NCI-H82 (cell line): ENCODE data around the gene LDHD.
"Not testable (repeated sequence)": the region's sequence is repeated elsewhere in the genome, so short reads cannot be mapped to it uniquely, and the experiment has no call there.

Experiments used
- DNase-seq: peaks from one replicate; lab custom pipeline; 2025; lab: John Stamatoyannopoulos, UW

The LDHD gene

DNA sequence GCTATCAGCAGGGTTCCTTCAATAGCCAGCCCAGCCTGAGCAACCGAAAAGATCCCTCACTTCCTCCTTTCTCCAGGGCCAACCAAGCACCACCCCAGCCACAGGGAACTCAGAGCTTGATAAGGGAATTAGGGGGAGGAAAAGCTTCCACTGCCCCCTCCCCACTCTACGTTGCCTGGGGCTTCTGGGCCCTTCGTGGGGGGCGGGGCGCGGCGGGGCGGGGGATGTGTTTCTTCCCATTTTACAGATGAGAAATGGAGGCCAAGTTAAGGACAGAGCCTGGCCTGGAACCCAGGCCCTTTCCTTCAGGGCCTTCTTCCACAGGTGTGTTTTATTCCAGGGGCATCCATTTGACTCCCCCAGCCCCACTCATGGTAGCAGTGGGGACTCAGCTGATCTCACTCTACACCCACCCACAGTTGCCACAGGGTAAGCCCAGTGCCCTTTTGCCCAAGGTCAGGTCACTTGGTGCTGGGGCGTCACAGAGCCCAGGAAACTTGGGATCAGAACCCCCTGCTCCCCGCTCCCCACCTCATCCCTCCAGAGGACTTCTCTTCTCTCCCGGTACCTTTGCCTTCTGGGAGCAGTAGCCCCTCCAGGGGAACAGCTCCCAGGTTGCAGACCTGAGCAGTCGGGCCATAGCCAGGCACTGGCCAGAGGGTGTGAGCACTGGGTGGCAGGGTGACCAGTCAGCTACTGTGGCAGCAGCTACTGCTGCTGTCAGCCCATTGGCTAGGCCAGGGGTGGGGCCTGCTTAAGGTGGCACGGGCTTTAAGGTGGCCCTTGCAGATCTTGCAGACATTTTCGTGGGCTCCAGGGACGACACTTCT is at the start of gene LDHD:
LDHD (minus strand) TSS at position 700 of the 830 bp plus-strand sequence; CDS start at position 640, 60 bp downstream.
- peak; percentile 35 for DNase-seq

DNA sequence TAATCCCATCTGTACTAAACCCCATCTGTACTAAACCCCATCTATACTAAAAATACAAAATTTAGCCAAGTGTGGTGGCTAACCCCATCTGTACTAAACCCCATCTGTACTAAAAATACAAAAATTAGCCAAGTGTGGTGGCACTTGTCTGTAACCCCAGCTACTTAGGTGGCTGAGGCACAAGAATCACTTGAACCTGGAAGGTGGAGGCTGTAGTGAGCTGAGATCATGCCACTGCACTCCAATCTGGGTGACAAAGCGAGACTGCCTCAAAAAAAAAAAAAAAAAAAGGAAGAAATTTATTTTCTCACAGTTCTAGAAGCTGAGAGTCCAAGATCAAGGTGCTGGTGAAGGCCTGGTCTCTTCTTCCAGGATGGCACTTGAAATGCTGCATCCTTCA is 43.8 kb upstream of the LDHD start:
- no peak for DNase-seq

DNA sequence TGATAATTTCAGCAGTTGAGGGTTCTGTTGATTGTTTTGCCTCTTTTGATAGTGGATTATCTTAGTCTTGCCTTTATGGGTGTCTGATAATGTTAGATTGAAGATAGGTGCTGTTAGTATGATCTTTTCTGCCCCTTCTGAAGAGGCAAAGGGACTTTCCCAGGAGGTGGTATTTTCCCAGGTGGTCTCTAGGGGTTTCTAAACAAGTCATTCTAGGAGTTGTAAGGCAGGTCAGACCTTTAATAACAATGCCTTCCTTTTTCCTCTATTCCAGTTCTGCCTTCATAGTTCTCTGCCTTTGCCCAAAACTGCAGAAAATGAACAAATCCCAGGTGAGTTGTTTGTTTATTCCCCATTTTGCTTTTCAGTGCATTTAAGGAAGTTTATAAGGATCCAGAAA is 36.1 kb upstream of the LDHD start:
- DNase-seq: no peak

DNA sequence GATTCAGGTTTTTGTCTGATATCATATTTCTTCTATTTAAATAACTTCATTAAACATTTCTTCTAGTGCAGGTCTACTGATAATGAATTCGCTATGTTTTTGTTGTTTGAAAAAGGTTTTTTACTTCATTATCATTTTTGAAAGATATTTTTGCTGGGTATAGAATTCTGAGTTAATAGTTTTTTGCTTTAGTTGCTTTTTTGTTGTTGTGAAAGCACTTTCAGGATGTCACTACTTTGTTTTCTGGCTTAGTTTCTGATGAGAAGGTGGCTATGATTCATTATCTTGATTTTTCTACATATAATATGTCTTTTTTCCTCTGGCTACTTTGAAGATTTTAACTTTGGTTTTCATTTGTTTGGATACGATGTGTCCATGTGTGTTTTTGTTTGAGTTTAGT is 35.2 kb upstream of the LDHD start:
- no peak for DNase-seq

DNA sequence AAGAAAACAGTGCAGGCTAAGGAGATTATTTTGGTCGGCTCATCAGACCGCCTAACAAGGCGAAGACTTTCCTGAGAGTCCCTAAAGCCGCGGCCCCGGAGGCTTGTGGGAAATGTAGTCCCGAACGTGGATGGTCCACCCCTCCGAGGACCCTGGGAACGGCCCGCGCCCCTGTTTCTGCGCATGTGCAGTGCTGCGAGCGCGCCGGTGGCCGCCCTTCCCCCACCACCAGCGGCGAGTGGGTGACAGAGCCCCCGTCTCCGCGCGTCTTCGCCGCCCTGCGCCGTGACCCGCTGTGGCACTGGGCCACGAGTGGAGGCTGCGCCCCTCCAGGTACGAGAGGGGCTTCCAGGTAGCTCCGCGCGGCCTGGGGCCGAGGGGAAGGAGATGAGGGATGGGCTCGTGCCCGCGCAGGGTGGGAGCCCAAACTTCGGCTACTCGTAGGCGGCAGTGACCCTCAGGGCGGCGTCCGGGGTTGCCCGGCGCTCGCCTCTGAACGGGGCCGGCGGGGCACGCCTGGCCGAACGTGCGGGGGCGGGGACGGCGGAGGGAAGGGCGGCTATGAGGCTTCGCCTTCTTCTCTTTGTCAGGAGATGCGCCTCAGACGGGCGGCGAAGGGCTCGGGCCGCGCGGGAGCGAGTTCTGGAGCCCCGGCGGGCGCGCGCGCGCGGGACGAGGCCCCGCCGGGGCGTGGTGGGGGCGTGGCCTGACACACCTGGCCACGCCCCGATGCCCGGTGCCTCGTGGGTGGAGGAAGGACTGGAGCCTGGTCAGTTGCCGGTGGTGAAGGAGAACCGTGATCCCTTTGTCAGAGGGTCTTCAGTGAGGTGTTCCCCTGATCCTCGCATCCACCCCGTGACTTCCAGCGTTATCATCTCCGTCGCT is 32.0 kb upstream of the LDHD start, which contains the start of gene ZFP1:
ZFP1 (plus strand) TSS at position 214 of the 885 bp plus-strand sequence. CDS start 4,428 bp downstream, outside the sequence.
- peak; percentile 98 for DNase-seq

DNA sequence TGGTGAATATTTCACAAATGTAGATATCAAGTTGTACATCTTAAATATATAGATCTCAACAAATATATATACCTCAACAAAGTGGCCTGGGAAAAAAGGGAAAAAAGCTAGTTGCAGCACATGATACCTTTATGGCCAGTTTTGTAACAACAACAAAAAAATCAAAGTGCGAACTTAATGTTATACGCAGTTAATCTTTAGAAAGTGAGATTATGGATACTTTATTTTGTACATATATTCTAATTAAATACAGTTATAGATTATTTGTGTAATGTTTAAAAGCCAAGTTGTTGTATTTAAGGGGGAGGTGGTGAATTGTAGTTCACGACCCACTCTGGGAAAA is 31.4 kb upstream of the LDHD start:
- DNase-seq: no peak

DNA sequence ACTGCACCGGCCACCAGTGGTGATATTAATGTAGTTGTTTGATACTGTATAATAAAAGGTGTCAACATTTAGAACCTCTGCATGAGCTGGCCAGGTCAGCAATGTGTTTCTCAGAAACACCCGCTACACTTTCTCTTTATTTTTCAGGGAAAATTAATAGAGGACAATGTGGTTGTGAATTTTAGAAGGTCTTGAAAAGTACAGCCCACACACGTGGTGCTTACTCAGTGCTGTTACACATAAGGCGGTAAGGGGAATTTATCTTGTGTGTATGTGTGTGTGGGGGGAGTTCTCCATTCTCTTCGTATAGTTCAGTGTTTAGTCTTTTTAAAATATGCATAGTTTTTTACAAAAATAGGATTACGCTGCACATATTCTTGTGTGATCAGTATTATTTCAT is 27.4 kb upstream of the LDHD start:
- no peak for DNase-seq

DNA sequence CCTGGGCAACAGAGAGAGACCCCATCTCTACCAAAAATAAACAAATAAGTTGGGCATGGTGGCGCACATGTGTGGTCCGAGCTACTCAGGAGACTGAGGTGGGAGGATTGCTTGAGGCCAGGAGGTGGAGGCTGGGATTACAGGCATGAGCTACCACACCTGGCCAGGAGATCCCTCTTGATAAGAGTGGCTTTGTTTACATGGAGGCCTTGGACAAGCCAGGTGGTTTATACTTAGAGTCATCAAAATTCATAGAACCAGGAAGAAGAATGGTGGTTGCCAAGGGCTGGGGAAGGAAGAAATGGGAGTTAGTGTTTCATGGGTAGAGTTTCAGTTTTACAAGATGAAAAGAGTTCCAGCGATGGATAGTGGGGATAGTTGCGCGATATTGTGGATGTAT is 22.9 kb upstream of the LDHD start:
- no peak for DNase-seq

DNA sequence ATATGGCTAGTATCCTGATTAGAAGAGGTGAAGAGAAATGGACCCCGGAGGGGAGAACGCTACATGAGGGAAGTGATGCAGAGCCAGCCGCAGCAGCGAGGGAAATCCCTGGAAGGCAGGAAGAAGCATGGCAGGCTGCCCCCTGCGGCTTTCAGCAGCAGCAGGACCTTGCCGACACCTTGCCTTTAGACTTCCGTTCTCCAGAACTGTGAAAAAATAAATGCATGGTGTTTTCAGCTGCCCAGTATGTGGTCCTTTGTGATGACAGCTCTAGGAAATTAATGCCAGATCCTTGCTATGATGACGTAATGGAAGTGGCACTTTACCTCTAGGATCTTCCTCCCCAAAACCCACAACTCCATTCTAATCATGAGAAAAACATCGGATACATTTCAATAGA is 22.1 kb upstream of the LDHD start:
- peak; percentile 60 for DNase-seq

DNA sequence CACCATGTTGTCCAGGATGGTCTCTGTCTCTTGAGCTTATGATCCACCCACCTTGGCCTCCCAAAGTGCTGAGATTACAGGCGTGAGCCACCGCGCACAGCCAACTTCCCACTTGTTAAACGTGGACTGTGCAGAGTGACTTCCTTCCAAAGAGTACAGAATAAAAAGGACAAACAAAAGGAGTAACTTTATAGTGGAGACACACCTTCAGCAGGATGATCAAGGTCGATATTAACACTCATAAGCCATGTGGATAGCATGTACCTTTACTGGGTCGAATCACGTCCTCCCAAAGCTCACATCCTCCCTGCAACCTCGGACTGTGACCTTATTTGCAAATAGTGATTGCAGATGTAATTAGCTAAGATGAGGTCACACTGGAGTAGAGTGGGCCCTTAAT is 21.7 kb upstream of the LDHD start:
- no peak for DNase-seq

DNA sequence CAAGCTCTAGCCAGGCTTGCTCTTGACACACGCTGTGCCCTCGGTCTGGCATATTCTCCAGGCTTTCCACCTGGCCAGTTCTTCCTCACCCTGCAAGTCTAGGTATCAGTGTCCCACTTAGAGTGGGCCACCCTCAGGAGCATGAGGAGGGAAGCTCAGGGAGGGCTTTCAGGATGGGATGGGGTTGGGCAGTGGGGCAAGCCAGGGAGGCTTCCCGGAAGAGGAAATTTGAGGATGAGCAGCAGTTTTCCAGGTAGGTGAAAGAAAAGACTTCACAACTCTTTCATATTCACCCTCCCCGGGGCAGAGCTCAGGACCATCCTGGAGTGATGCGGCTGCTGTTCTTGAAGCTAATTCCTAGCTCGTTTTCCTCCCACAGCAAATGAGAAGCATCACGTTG is 14.5 kb upstream of the LDHD start:
- no peak for DNase-seq

DNA sequence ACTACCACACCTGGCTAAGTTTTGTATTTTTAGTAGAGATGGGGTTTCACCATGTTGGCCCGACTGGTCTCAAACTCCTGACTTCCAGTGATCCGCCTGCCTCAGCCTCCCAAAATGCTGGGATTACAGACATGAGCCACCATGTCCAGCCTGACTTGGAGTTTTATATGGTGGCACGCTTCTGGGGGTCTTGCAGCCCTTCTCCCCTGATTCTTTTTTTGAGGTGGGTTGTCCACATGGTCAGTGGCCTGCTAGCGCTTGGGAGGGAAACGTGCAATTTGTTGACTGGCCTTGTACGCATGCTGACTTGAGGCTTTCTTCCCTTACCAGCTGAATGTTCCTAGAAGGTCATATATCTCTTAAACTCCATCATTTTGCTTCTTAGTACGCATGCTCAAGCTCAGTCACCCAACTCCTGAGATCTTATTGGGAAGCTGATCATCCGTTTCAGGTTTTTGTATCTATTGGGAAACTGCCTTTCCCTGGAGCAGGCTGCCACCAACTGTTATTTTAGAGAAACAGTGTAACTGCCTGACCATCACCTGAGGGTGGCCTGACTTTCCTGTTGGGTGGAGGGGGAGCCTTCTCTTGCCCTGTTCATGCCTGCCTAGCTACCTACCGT is 13.7 kb upstream of the LDHD start:
- DNase-seq: no peak

DNA sequence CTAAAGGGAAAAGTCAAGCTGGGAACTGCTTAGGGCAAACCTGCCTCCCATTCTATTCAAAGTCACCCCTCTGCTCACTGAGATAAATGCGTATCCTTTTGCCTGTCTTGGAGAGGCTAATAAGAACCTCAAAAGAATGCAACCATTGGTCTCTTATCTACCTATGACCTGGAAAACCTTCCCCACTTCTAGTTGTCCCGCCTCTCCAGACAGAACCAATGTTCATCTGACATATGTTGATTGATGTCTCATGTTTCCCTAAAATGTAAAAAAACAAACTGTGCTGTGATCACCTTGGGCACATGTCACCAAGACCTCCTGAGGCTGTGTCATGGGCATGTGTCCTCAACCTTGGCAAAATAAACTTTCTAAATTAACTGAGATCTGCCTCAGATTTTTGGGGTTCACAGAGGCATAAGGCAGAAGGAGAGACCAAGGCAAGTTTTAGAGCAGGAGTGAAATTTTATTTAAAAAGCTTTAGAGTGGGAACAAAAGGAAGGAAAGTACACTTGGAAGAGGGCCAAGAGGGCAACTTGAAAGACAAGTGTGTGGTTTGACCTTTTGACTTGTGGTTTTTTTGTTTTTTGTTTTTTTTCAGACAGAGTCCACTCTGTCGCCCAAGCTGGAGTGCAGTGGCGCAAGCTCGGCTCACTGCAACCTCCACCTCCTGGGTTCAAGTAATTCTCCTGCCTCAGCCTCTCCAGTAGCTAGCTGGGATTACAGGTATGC is 13.0 kb upstream of the LDHD start:
- DNase-seq: not testable (repeated sequence)

DNA sequence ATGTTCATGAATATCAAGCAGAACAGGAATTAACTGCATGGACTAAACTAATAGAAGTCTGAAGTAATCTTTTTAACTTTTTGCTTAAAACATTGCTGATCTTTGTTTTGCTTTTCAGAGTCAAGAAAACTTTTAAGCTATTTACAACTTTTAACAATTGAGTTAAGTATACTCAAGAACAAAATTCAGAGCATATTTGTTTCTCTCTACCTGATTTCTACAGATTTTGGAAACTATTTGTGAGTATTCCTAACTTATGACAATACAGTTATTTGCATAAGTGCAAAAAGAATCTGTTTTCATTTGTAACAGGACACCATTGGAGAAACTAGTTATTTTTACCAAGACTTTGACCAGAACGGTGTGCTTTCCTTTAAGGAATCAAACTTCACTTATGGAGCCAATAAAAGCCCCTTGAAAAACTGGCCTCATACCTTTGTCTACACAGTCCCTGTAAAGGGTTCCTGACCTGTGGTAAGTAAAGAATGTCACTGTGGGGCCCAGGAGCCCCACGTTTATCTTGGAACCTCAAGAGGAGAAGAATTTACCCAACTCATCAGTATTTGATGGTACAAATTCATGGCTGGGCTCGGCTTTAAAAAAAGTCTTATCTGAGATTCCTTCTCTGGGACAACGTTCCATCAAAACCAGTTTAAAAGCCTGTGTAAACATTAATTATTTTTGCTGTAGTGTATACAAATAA is 11.3 kb upstream of the LDHD start:
- DNase-seq: no peak

DNA sequence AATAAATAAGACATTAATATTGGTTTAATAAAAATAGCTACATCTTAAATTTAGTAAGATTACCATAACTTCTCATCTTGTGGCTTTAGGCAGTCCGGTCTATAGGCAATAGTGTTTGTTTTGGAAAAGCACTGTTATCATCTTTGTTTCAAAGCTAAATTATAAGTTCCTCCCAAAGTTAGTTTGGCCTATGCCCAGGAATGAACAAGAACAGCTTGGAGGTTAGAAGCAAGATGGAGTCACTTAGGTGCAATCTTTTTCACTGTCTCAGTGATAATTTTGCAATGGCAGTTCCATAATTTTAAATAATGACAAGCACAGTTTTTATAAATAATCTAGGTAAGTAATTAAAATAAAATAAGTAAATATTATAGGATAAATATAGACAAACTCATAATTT is 6.0 kb upstream of the LDHD start:
- no peak for DNase-seq

DNA sequence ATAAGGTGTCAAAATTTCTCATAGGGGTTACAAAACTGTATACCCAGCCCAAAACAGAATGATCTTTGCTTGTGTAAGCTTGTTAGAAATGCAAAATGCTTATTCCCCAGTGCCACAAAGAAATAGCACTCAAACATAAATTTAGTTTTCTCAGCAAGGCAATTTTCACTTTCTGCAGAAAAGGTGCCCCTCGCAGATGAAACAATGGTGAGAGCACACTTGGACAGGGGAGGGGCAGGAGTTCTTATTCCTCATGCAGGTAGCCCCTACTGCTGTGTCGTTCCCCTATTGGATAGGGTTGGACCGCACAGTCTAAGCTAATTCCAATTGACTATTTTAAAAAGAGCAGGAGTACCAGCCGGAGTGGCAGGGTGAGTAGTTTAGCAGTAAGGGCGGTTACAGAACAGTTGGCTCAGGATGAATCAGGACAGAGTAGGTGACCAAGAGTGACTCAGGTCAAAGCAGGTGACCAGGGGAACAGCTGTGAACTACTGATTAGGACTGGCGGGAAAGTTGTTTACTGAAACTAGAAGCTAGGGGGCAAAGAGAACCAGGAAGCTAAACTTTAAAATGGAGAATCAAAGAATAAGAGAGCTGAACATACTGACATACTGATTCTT is 5.5 kb upstream of the LDHD start:
- DNase-seq: no peak

DNA sequence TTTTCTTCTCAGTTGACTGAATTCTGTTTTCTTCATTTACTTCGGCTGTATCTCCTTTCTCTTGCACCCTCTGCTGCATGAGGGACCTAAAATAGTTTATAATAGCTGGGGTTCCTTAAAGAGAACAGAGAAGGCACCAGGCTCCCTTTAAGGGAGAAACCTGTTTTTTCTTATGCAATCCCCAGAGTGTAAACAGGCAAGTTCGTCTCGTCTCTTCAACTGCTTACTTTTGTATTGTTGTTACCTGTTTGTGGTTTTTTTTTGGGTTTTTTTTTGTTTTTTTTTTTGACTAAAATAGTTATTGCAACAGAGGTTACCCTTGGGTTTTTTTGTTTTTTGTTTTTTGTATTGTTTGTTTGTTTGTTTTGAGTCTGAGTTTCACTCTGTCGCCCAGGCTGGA is 3.7 kb upstream of the LDHD start:
- no peak for DNase-seq

DNA sequence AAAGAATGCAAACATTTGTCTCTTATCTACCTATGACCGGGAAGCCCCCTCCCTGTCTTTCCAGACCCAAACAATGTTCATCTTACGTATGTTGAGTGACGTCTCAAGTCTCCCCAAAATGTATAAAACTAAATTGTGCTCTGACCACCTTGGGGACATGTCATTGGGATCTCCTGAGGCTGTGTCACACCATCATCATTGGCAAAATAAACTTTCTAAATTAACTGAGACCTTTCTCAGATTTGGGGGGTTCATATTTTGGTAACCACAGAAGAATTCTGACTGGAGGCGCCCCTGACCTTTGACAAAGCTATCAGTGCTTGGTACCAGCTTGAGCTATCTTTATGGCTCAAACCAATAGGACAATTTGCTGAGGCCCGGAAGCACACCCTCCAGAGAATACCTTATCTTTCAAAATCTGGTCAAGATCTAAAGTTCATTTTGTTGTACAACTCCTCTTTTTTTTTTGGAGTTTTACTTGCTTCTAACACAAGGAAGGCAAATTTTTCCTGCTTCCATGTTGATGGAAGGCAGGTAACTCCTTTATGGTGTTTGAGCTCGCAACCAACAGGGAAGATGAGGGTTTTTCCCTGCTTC is 2.5 kb upstream of the LDHD start:
- no peak for DNase-seq

DNA sequence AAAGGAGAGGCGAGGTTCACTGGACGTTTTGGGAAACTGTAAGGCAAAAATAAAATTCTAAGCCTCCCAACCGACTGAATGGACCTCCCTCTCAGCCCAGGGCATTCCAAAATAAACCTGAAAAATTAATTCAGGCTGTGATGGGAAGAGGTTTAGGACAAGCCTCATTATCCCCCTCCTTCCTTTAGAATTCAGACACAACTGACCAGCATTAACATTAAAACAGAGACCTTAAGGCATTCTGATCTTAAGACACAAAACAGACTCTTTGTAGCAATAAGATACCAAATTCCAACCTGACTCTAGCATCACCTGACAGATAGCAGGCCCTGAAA is 298 bp upstream of the LDHD start:
- DNase-seq: no peak

DNA sequence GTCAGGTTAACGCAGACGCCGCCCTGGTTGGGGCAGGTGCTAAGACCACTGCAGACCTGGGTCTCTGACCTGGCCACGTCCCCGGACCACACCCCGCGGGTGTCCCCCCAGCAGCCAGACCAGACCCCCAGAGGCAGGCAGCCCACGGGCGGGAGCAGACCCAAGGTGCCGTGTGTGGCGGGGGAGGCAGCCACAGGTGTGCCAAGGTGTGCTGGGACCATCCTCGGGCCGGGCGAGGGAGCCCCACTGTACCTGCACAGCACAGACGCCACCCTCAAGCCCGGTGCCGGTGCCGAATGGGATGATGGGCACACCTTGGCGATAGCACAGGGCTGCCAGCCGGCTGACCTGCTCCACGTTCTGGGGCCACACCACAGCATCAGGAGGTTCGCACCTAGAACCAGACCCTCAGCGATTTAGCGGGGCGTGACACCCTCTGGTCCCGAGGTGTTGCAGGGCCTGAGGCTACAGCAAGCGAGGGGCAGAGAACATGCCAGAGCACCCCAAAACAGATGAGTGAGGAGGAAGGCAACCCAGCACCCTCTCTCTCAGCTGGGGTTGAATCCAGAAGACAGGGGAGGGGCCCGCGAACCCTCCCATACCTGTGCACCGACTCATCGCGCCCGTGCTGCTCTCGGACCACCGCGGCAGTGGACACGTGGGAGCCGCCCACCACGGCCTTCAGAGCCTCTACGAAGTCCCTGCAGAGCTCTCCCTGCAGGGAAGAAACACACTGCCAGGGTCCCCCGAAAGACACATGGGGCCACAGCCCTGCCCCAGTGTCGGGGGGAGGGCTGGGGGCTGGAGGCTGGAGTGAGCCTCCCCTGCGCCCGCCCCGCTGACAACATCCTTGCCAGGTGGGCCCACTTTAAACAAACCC is 1.4 kb downstream of the LDHD start:
- DNase-seq: no peak
